GM21515 (cell line): ENCODE measurements around the gene TPSAB1.

Experiments used
- ATAC-seq: cut with Tn5 transposase; IDR thresholded peaks from one replicate; pipeline ENCODE4 v1.9.1; 2021; ENCODE audit not compliant: unreplicated experiment

Gene TPSAB1

DNA sequence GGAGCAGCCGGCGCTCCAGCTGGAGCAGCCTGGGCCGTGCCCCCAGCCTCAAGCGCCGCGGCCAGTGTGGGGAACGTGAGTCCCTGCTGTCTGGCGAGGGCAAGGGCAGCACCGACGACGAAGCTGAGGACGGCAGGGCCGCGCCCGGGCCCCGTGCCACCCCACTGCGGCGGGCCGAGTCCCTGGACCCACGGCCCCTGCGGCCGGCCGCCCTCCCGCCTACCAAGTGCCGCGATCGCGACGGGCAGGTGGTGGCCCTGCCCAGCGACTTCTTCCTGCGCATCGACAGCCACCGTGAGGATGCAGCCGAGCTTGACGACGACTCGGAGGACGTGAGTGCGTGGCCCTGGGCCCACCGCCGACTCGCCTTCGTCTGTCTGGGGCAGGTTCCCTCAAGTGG, 31.4 kb upstream of the TPSAB1 start:
- no peak for ATAC-seq

DNA sequence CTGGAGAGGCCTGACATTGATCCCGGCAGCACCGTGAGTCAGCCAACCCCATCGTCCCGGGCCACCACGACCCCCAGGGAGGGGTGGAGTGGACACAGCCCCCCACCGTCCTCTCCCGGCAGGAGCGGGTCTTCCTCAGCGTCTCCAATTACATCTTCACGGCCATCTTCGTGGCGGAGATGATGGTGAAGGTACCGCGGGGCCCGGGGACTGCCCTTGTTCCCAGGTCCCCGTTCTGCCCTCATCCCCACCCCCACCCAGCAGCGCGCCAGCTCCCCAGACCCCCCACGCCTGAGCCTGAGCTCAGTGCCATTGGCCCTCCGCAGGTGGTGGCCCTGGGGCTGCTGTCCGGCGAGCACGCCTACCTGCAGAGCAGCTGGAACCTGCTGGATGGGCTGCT, 30.0 kb upstream of the TPSAB1 start:
- no peak for ATAC-seq

DNA sequence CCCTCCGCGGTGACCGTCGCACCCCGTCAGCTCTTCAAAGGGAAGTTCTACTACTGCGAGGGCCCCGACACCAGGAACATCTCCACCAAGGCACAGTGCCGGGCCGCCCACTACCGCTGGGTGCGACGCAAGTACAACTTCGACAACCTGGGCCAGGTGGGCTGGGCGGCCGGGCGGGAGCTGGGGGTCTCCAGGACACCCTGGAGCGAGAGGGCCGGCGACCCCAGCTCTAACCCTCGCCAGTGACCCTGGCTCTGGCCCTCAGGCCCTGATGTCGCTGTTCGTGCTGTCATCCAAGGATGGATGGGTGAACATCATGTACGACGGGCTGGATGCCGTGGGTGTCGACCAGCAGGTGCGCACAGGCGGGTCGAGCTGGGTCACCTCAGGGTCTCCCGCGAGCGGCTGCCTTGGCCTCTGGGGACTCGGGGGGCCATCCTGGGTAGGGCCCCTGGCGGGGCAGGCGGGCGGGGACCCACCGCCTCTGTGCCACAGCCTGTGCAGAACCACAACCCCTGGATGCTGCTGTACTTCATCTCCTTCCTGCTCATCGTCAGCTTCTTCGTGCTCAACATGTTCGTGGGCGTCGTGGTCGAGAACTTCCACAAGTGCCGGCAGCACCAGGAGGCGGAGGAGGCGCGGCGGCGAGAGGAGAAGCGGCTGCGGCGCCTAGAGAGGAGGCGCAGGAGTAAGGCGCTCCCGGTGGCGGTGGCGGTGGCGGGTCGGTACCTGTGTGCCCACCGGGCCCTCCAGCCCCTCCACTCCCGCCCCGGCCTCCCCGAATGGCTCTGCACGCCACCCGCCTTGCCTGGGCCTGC, 28.8 kb upstream of the TPSAB1 start:
- no peak for ATAC-seq

DNA sequence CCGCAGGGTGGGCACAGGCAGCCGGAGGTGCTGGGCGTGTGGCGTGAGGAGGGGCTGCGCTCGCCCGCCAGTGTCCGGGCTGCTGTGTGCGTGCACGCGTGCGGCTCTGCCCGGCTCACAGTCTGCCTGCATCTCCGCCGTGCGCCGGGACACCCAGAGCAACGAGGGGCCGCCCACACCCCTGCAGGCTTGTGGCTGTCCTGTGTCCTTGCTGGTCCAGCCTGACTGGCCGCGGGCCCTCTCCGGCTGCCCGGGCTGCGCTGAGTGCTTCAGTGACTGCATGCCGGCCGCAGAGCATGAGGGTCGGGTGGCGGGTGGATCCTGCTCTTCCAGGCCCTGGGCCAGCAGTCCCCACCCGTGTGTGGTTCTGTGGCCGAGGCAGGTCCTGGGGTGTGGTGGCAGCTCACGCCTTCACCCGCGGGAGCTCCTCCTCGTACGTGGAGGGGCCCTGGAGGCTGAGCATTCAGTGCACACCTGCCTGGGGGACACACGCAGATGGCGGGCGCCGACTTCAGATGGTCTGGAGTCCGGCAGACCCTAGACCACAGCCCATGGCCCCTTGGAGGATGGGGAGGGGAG, 27.8 kb upstream of the TPSAB1 start:
- no peak for ATAC-seq

DNA sequence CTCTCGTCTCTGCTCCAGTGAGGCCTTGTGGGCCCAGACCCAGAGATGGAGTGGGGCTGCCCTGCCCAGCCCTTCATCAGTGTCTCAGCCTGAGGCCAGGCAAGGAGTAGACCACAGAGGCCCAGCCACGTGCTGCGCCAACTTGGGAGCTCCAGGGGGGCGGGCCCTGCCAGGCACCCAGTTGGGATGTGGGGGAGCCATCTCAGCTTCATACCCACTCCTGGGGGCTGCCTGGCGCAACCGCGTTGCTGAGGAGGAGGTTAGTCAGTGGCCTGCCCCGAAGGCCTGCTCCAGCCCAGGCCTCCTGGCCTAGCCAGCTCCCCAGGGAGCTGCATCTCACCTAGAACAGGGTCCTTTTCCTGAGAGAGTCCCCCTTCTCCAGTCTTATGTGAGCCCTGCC, 27.3 kb upstream of the TPSAB1 start:
- no peak for ATAC-seq

DNA sequence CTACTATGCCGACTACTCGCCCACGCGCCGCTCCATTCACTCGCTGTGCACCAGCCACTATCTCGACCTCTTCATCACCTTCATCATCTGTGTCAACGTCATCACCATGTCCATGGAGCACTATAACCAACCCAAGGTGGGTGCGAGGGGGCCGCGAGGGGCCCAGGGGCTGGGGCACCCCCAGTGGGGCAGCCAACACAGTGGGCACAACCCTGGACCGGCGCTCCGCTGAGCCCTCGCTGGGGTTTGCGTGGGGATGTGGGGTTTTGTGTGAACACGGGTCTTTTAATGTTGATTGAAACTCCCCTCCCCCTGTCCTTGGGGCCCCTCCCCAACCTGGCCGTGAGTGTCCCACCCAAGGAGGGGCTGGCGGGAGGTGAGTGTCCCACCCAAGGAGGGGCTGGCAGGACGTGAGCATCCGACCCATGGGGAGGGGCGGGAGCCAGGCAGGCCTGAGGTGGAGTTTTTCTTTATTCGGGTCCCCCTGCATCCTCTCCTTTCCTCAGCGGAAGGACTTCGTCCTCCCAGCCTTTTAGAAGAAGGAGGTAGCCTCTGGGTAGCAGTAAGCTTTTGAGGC, 26.6 kb upstream of the TPSAB1 start:
- ATAC-seq = no peak

DNA sequence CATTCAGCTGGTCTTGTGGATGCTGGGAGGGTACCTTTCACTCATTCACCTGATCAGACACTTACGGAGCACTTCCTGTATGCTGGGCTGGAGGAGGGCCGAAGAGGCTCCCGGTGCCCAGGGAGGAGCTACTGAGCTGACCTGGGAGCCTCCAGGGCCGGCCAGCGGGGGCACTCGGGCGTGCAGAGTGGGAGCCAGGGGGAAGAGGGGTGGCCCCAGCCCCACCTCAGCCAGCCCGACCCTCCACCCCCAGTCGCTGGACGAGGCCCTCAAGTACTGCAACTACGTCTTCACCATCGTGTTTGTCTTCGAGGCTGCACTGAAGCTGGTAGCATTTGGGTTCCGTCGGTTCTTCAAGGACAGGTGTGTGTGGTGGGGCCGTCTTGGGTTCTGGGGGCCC, 25.8 kb upstream of the TPSAB1 start:
- no peak for ATAC-seq

DNA sequence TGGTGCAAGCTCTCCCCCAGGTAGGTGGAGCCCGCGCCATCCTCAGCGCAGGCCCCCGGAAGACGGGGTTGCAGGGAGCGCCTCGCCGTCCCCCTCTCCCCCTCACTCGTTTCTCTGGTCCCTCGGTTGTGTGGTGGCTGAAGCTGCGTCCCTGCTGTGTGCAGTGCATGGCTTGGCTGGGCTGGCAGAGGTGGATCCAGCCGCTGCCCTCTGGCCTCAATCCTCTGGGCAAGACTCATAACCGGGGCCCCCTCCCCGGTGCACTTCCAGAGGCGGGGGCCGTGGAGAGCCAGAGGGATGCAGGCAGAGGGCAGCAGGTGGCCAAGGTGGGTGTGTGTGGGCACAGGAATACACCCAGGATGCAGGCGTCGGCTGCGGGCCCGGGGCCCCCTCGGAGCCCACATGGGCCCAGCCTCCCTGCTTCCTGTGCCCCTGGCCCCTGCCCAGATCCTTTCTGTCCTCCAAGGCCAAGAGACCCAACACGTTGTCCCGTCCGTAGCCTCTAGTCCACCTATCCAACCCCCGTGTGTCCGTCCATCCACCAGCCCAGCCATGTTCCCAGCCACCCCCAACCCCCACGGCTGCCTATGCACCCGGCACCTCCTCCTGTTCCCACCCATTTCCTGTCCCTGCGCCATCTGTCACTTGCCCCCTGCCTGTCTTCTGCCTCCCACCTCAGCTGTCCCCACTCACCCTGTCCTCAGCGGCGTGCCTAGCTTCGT, 24.8 kb upstream of the TPSAB1 start:
- no peak for ATAC-seq

DNA sequence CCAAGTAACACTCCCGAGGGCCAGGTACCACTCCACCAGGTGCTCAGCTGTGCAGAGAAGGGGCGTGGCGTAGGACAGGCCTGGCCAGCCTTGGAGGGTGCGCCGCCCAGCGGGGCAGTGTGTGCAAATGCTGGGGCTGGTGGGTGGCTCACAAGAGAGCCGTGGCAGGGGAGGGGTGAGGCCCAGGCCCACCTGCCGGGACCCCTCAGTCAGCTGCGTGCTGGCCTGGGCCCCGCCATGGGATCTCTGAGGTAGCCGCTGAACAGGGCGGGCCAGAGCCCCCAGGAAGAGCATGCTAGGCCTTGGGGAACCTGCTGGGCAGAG, 24.2 kb upstream of the TPSAB1 start:
- no peak for ATAC-seq

DNA sequence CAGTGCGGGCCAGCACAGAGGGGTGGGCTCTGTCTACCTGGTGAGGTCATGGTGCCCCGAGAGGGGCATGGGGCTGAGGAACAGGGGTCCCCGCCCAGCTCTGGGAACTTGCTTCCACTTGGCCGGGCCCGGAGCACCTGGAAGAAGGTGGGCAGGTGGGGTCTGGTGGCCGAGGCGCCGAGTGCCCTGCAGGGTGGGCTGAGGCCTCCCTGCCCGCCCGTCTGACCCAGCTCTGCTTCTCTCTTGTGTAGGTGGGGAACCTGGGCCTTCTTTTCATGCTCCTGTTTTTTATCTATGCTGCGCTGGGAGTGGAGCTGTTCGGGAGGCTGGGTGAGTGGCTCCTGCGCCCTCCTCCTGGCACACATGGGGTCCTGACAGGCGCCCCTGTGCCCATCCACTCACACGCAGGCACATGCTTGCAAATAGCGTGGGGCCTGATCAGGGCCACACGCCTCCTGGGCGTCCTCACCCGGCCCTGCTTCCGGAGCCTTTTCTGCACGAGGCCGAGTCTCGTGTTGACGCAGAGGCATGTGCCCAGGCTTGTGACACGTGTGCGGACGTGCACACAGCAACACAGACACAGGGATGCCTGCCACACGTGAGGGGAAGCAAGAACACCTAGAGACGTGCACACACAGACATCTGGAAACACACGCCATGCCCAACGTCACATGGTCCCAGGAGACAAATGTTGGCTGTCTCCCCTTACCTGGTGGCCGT, 23.7 kb upstream of the TPSAB1 start:
- ATAC-seq = no peak

DNA sequence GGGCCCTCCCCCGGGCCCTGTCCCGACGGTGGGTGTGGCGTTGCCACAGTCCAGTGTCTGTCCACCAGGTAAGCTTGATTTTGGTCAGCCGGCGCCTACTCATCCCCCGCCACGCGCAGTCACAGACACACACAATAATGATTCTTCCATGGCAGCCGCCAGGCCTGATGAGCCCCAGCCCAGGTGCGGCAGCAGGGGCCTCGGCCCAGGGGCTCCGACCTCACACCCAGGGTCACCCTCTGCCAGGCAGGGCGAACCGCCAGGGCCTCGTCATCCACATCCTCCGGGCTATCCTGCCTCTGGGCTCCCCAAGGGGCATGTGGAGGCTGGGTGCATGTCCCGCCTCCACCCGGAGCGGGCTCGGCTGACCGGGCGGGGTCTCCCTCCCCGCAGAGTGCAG, 23.0 kb upstream of the TPSAB1 start:
- ATAC-seq = no peak

DNA sequence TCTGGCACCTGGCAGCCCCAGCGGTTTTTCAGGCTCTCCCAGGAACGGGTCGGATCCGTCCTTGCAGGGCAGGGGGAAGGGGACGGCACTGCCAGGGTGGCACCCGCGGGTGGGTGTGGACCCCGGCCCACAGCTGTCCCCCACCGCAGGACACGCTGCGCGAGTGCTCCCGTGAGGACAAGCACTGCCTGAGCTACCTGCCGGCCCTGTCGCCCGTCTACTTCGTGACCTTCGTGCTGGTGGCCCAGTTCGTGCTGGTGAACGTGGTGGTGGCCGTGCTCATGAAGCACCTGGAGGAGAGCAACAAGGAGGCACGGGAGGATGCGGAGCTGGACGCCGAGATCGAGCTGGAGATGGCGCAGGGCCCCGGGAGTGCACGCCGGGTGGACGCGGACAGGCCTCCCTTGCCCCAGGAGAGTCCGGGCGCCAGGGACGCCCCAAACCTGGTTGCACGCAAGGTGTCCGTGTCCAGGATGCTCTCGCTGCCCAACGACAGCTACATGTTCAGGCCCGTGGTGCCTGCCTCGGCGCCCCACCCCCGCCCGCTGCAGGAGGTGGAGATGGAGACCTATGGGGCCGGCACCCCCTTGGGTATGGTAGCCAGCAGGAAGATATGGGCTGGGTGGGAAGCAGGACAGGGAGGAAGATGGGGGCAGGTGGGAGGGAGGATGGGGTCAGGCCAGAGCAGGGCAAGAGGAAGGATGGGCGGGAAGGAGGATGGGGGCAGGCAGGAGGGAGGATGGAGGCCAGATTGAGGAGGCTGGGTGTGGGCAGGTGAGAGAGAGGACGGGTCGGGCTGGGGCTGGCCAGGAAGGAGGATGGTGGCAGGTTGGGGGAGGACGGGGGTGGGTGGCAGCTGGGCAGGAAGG, 22.2 kb upstream of the TPSAB1 start:
- ATAC-seq = no peak

DNA sequence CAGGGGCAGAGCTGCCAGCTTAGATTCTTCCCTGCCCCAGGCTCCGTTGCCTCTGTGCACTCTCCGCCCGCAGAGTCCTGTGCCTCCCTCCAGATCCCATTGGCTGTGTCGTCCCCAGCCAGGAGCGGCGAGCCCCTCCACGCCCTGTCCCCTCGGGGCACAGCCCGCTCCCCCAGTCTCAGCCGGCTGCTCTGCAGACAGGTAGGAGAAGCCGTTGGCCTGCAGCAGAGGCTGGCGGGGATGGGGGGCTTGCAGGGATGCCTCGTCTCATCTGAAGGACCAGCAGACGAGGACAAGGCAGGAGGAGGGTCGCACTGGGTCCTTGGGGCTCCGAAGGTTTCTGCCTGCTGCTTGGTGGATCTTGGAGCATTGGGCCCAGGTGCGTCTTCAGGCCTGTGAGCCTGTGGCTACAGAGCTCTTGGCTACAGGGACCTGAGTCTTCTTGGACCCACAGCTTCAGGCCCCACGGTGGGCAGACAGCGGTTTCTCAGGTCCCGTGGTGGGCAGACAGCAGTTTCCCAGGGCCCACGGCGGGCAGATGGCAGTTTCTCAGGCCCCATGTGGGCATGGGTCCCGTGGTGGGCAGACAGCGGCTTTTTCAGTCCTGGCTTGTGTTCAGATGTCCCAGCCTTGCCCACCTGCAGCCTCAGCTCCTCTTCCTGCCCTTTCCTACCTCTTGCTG, 21.4 kb upstream of the TPSAB1 start:
- no peak for ATAC-seq

DNA sequence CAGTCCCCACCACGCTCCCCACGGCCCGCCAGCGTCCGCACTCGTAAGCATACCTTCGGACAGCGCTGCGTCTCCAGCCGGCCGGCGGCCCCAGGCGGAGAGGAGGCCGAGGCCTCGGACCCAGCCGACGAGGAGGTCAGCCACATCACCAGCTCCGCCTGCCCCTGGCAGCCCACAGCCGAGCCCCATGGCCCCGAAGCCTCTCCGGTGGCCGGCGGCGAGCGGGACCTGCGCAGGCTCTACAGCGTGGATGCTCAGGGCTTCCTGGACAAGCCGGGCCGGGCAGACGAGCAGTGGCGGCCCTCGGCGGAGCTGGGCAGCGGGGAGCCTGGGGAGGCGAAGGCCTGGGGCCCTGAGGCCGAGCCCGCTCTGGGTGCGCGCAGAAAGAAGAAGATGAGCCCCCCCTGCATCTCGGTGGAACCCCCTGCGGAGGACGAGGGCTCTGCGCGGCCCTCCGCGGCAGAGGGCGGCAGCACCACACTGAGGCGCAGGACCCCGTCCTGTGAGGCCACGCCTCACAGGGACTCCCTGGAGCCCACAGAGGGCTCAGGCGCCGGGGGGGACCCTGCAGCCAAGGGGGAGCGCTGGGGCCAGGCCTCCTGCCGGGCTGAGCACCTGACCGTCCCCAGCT, 20.3 kb upstream of the TPSAB1 start:
- no peak for ATAC-seq

DNA sequence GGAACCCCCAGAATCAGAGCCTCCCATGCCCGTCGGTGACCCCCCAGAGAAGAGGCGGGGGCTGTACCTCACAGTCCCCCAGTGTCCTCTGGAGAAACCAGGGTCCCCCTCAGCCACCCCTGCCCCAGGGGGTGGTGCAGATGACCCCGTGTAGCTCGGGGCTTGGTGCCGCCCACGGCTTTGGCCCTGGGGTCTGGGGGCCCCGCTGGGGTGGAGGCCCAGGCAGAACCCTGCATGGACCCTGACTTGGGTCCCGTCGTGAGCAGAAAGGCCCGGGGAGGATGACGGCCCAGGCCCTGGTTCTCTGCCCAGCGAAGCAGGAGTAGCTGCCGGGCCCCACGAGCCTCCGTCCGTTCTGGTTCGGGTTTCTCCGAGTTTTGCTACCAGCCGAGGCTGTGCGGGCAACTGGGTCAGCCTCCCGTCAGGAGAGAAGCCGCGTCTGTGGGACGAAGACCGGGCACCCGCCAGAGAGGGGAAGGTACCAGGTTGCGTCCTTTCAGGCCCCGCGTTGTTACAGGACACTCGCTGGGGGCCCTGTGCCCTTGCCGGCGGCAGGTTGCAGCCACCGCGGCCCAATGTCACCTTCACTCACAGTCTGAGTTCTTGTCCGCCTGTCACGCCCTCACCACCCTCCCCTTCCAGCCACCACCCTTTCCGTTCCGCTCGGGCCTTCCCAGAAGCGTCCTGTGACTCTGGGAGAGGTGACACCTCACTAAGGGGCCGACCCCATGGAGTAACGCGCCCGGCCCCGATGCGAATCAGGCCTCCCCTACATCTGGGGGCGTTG, 19.5 kb upstream of the TPSAB1 start:
- no peak for ATAC-seq

DNA sequence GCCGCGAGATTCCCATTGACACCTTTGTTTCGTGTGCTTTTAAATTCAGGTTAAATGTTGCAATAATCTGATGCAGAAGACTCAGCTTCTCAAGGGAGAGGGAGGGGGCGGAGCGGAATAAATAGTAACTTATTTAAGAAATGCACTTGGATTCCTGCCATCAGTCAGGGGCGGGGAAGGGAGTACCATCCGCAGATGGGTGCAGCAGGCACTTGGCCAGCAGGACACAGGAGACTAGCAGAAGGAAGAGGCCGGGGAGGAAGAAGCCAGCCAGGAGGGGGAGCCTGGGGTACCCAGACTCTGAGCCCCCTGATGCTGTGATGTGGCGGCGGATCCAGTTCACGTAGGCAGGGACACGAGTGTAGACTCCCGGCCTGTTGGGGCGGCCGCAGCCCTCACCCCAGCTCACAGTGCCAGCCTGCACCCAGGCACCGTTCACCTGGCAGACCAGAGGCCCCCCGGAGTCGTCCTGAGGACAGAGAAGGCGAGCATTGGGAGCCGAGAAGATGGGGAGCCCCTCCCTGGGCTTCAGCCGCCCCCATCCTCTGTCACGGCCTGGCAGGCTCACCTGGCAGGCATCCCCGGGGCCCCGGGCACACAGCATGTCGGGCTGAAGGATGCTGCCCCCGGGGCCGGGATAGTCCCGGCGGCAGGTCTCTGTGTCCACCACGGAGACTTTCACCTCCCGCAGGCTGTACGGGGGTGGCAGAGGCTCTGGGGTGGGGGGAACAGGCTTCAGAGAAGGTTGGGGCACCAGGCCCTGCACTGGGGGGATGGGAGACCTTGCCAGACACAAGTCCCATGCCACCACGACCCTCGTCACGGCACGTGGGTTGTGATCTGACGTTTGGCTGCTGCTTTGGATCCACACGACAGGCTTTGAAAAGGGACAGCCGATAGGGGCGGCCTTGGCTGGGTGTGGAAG, 18.6 kb upstream of the TPSAB1 start:
- ATAC-seq = no peak

DNA sequence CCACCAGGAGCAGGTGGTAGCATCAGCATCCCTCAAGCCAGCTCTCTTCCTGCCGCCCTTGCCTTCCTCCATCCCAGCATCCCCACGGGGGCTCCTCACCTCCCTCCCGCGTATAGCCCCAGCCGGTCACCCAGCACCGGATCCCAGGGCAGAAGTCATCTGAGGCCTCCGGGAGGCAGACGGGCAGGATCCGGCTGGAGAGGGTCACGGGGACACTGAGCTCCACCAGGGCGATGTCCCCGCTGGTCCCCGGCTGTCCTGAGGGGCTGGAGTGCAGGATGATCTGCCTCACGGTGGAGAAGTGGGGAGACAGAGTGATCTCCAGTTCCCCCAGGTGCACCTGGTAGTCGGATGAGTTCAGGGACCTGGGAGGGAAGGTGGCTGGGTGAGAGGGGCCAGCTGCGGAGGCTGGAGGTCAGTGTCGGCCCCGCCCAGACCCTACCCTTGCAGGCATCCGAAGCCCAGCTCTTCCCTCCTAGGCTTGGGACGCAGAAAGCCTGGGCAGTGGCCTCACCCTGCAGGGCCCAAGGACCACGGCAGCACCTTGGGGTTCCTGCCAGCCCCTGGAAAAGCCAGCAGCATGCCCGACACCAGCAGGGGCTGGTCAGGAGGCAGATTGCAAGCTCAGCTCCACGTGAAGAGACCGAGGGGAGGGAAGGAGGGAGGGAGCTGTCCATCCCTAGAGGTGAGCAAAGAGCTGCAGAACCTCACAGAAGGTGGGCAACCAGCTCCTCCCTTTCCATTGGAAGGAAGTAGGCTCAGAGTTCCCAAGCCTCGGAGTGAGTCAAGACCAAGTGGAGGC, 17.8 kb upstream of the TPSAB1 start:
- ATAC-seq = no peak
